IPS-18a (cell line): ENCODE data around the gene RPL37.

ENCODE experiments used
- H3K27ac ChIP-seq: one replicate; pipeline ENCODE4 v1.5.1; 2013; ENCODE audit warnings: low read length
- H3K27me3 ChIP-seq: one replicate; pipeline ENCODE4 v1.6.1; 2013; ENCODE audit warnings: mild to moderate bottlenecking, low read length; ENCODE audit not compliant: control insufficient read depth, insufficient read depth
- H3K36me3 ChIP-seq: one replicate; pipeline ENCODE4 v1.6.1; 2013; ENCODE audit warnings: low read depth, low read length; ENCODE audit not compliant: control insufficient read depth
- H3K4me1 ChIP-seq: one replicate; pipeline ENCODE4 v1.6.1; 2013; ENCODE audit warnings: low read depth, low read length; ENCODE audit not compliant: control insufficient read depth
- H3K4me3 ChIP-seq: one replicate; pipeline ENCODE4 v1.5.1; 2013; ENCODE audit warnings: low read length
- H3K9ac ChIP-seq: one replicate; pipeline ENCODE4 v1.6.1; 2013; ENCODE audit warnings: mild to moderate bottlenecking, low read length, moderate library complexity
- H3K9me3 ChIP-seq: one replicate; pipeline ENCODE4 v1.6.1; 2013; ENCODE audit warnings: low read depth, low read length; ENCODE audit not compliant: control insufficient read depth

Gene RPL37

GRCh38 chr5:40775846-40776657 is 59.0 kb downstream of the RPL37 start:
- Histone ChIP-seq H3K36me3 (peaks cover 32% of the 10 kb centered on the region), H3K27ac (no peak overlapping the region), H3K4me1 (no peaks in the 10 kb centered on the region), H3K9me3 (no peaks in the 10 kb centered on the region), H3K9ac (no peak overlapping the region), H3K27me3 (no peaks in the 10 kb centered on the region), H3K4me3 (no peak overlapping the region)
